Neuronal stem cell (in vitro differentiated cells): ENCODE measurements around the gene CNTNAP2.

Experiments used
- DNase-seq: peaks from one replicate; pipeline ENCODE4 v3.0.0-alpha.2; 2013; ENCODE audit warnings: low spot score
- H2AFZ ChIP-seq: one replicate; pipeline ENCODE4 v1.6.1; 2013; ENCODE audit warnings: mild to moderate bottlenecking, low read length, inconsistent platforms
- H2AK5ac ChIP-seq: 2 replicates; pipeline ENCODE4 v1.6.1; 2013; ENCODE audit warnings: low read depth, mild to moderate bottlenecking, inconsistent platforms, low read length, moderate library complexity, mixed read lengths
- H2BK120ac ChIP-seq: 2 replicates; pipeline ENCODE4 v1.6.1; 2013; ENCODE audit warnings: low read depth, mild to moderate bottlenecking, inconsistent platforms, low read length, moderate library complexity, mixed read lengths
- H2BK12ac ChIP-seq: one replicate; pipeline ENCODE4 v1.6.1; 2013; ENCODE audit warnings: low read length, inconsistent platforms
- H2BK15ac ChIP-seq: 2 replicates; pipeline ENCODE4 v1.6.1; 2013; ENCODE audit warnings: mild to moderate bottlenecking, low read length, inconsistent platforms, mixed read lengths
- H2BK5ac ChIP-seq: one replicate; pipeline ENCODE4 v1.6.1; 2013; ENCODE audit warnings: inconsistent platforms, mild to moderate bottlenecking, low read length, moderate library complexity
- H3K14ac ChIP-seq: one replicate; pipeline ENCODE4 v1.6.1; 2013; ENCODE audit warnings: low read length, inconsistent platforms
- H3K18ac ChIP-seq: 2 replicates; pipeline ENCODE4 v1.6.1; 2013; ENCODE audit warnings: low read length, inconsistent platforms
- H3K23ac ChIP-seq: 2 replicates; pipeline ENCODE4 v1.6.1; 2013; ENCODE audit warnings: low read depth, mild to moderate bottlenecking, mixed read lengths, low read length, inconsistent platforms; ENCODE audit not compliant: poor library complexity
- H3K27ac ChIP-seq: replicated peaks from 3 replicates; pipeline ENCODE4 v1.5.1; 2013; ENCODE audit warnings: low read length, inconsistent platforms
- H3K27me3 ChIP-seq, 3 experiments: 2 replicates each; pipeline ENCODE4 v1.6.1; 2013; ENCODE audit warnings: low read length in 3 of 3, mild to moderate bottlenecking in 2 of 3, inconsistent platforms in 1 of 3, low read depth in 1 of 3, mixed read lengths in 1 of 3, moderate library complexity in 1 of 3; ENCODE audit not compliant: control insufficient read depth in 3 of 3, insufficient read depth in 3 of 3
- H3K36me3 ChIP-seq, 2 donors: replicated peaks in 1 of 2; 2 replicates each; pipeline ENCODE4 v1.6.1; 2013; ENCODE audit warnings: low read length in 2 of 2; ENCODE audit not compliant: control insufficient read depth in 2 of 2, insufficient read depth in 2 of 2
- H3K4ac ChIP-seq: 2 replicates; pipeline ENCODE4 v1.6.1; 2013; ENCODE audit warnings: inconsistent platforms, mild to moderate bottlenecking, low read length, moderate library complexity
- H3K4me1 ChIP-seq, 2 donors: 1 replicate in 1 of 2; 2 replicates in 1 of 2; pipeline ENCODE4 v1.6.1; 2013; ENCODE audit warnings: low read length in 2 of 2, low read depth in 1 of 2; ENCODE audit not compliant: control insufficient read depth in 2 of 2, insufficient read depth in 1 of 2
- H3K4me2 ChIP-seq: one replicate; pipeline ENCODE4 v1.6.1; 2013; ENCODE audit warnings: mild to moderate bottlenecking, low read length, inconsistent platforms; ENCODE audit not compliant: insufficient read depth, poor library complexity, severe bottlenecking
- H3K4me3 ChIP-seq, 2 donors: 2 replicates each; pipeline ENCODE4 v1.5.1; 2013; ENCODE audit warnings: low read length in 2 of 2, mild to moderate bottlenecking in 2 of 2, inconsistent platforms in 1 of 2, moderate library complexity in 1 of 2
- H3K79me1 ChIP-seq: one replicate; pipeline ENCODE4 v1.6.1; 2013; ENCODE audit warnings: low read depth, mild to moderate bottlenecking, inconsistent platforms, low read length, moderate library complexity
- H3K9ac ChIP-seq: one replicate; pipeline ENCODE4 v1.6.1; 2013; ENCODE audit warnings: mild to moderate bottlenecking, low read depth, low read length, inconsistent platforms; ENCODE audit not compliant: poor library complexity
- H3K9me3 ChIP-seq, 2 donors: replicated peaks in 1 of 2; 2 replicates each; pipeline versions ENCODE3 to v1.6.1; 2013; ENCODE audit warnings: low read length in 2 of 2, mild to moderate bottlenecking in 2 of 2, inconsistent platforms in 1 of 2, low read depth in 1 of 2, mixed read lengths in 1 of 2, moderate library complexity in 1 of 2; ENCODE audit not compliant: control insufficient read depth in 2 of 2, insufficient read depth in 1 of 2
- H4K8ac ChIP-seq: one replicate; pipeline ENCODE4 v1.6.1; 2013; ENCODE audit warnings: low read depth, mild to moderate bottlenecking, inconsistent platforms, low read length, moderate library complexity
- H4K91ac ChIP-seq: one replicate; pipeline ENCODE4 v1.6.1; 2013; ENCODE audit warnings: low read length, low read depth, mild to moderate bottlenecking, inconsistent platforms; ENCODE audit not compliant: poor library complexity
- WGBS, 2 donors: extraction: QIAGEN DNeasy Blood & Tissue Kit; methylation state at CpG; one replicate each; pipeline ENCODE4 v1.1.7; 2013; ENCODE audit warnings: missing lambda C conversion rate in 2 of 2, mixed read lengths in 1 of 2; ENCODE audit not compliant: insufficient read length in 2 of 2, insufficient replicate concordance in 1 of 2; ENCODE audit errors: extremely low coverage in 2 of 2; 5-methylcytosine and 5-hydroxymethylcytosine counted together

CNTNAP2 gene

DNA sequence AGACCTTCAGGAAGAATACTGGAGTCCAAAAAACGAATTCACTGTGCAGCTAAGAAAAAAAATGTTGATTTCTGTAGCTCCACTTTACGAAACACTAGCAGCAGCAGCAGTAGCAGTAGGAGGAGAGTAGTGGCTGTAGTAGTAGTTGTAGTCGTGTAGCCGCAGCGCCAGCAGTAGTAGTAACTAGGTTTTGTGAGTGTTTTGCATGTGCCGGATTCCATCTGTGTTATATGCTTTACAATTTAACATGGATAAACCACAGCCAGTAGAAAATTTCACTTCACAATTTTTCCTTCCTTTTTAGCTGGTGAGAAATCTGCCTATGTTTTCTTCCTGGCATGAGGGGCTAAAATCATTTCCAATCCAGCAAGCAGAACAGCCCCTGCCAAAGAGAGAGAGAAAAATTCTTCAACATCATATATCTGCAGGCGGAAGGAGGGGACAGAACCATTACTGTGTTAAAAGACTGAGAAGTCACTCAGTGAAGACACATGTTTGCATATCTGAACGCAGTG is 2325.6 kb downstream of the CNTNAP2 start:
- Histone ChIP-seq H2AFZ (no peak overlapping the region), H3K4me2 (no peak overlapping the region), H3K27ac (no peak overlapping the region), H2AK5ac (no peak overlapping the region), H3K9me3 (peaks cover 11 to 15% of the 10 kb centered on the region in 2 donors), H2BK15ac (no peak overlapping the region), H3K27me3 (no peaks in the 10 kb centered on the region), H3K9ac (no peak overlapping the region), H3K4me1 (no peaks in the 10 kb centered on the region), H4K8ac (no peak overlapping the region), H2BK5ac (no peak overlapping the region), H3K14ac (no peak overlapping the region), H3K23ac (no peak overlapping the region), H2BK120ac (no peak overlapping the region), H3K4ac (no peak overlapping the region), H3K36me3 (no peaks in the 10 kb centered on the region), H2BK12ac (no peak overlapping the region), H3K18ac (no peak overlapping the region), H3K79me1 (no peaks in the 10 kb centered on the region), H3K4me3 (no peak overlapping the region), H4K91ac (no peak overlapping the region)
- DNase-seq: no peak
- WGBS, 2 donors: no CpG with 5 or more reads among the region's 8 CpGs

- no peak overlapping the region for H3K18ac ChIP-seq
- no peak overlapping the region for H4K8ac ChIP-seq
- H3K27me3 ChIP-seq: no peaks in the 10 kb centered on the region
- no CpG with 5 or more reads among the region's 6 CpGs for WGBS, 2 donors
- no peak overlapping the region for H3K14ac ChIP-seq
- no peak overlapping the region for H2BK5ac ChIP-seq
- no peak overlapping the region for H3K4me2 ChIP-seq
- H2AK5ac ChIP-seq: no peak overlapping the region
- no peak overlapping the region for H3K4ac ChIP-seq
- H3K27ac ChIP-seq: no peak overlapping the region
- H3K4me1 ChIP-seq: no peaks in the 10 kb centered on the region
- H3K4me3 ChIP-seq: no peak overlapping the region
- no peaks in the 10 kb centered on the region for H3K36me3 ChIP-seq
- DNase-seq: no peak
- H4K91ac ChIP-seq: no peak overlapping the region
- no peak overlapping the region for H2AFZ ChIP-seq
- no peaks in the 10 kb centered on the region for H3K79me1 ChIP-seq
- H2BK12ac ChIP-seq: no peak overlapping the region
- no peak overlapping the region for H3K23ac ChIP-seq
- H3K9ac ChIP-seq: no peak overlapping the region
- H3K9me3 ChIP-seq: peaks cover 9 to 12% of the 10 kb centered on the region in 2 donors
- H2BK120ac ChIP-seq: no peak overlapping the region
- H2BK15ac ChIP-seq: no peak overlapping the region
These were observed 2326.3 kb downstream of the CNTNAP2 start for GRCh38 chr7:148442933-148443332.

- Histone ChIP-seq H3K4me1 (no peaks in the 10 kb centered on the region), H3K36me3 (no peaks in the 10 kb centered on the region), H3K4me3 (peak overlapping the region in 1 of 2 donors; percentile 13), H4K91ac (no peak overlapping the region), H3K27ac (no peak overlapping the region), H3K79me1 (no peaks in the 10 kb centered on the region), H3K14ac (no peak overlapping the region), H2BK5ac (no peak overlapping the region), H3K4me2 (no peak overlapping the region), H3K18ac (no peak overlapping the region), H2BK120ac (no peak overlapping the region), H3K4ac (peak overlapping the region; percentile 66), H4K8ac (no peak overlapping the region), H3K9me3 (peaks cover 9 to 10% of the 10 kb centered on the region in 2 donors), H3K9ac (no peak overlapping the region), H2BK15ac (no peak overlapping the region), H2AFZ (no peak overlapping the region), H3K27me3 (no peaks in the 10 kb centered on the region), H2BK12ac (no peak overlapping the region), H3K23ac (peak overlapping the region; percentile 73), H2AK5ac (peak overlapping the region; percentile 70)
- no peak for DNase-seq
- WGBS, 2 donors: no CpG with 5 or more reads among the region's 42 CpGs
These were observed 2328.9 kb downstream of the CNTNAP2 start for GRCh38 chr7:148445260-148446044.

DNA sequence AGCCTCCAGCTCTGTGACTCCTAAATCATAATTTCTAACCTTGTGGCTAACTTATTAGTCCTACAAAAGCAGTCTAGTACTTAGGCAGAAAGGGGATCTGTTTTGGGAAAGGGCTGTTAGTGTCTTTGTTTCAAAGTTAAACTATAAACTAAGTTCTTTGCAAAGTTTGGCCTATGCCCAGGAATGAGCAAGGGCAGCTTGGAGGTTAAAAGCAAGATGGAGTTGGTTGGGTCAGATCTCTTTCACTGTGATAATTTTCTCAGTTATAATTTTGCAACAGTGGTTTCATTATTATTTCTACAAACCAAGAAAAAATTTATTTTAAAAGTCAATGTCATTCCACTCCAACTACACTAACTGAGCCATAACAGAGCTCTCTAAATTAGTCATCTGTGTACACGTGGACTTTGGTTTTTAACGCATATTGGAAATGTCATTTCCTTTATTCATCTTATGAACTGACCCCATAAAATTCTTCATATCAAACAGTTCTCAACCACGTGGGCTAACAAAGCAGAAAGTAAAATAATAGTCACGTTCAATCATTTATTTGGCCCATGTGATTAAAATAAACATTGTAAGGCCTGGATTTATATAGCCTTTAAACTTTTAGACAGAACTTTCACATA is 2330.7 kb downstream of the CNTNAP2 start:
- no peak overlapping the region for H3K4ac ChIP-seq
- no peaks in the 10 kb centered on the region for H3K4me1 ChIP-seq
- H2BK5ac ChIP-seq: no peak overlapping the region
- H2BK15ac ChIP-seq: no peak overlapping the region
- H3K4me3 ChIP-seq: no peak overlapping the region
- no peak overlapping the region for H2AFZ ChIP-seq
- no CpG with 5 or more reads among the region's 4 CpGs for WGBS, 2 donors
- H3K79me1 ChIP-seq: no peaks in the 10 kb centered on the region
- no peak overlapping the region for H3K14ac ChIP-seq
- H3K23ac ChIP-seq: no peak overlapping the region
- H3K9ac ChIP-seq: no peak overlapping the region
- no peak overlapping the region for H2AK5ac ChIP-seq
- DNase-seq: no peak
- no peak overlapping the region for H2BK120ac ChIP-seq
- no peak overlapping the region for H4K8ac ChIP-seq
- H3K27me3 ChIP-seq: no peaks in the 10 kb centered on the region
- H3K27ac ChIP-seq: no peak overlapping the region
- no peak overlapping the region for H3K18ac ChIP-seq
- no peak overlapping the region for H2BK12ac ChIP-seq
- H3K4me2 ChIP-seq: no peak overlapping the region
- no peaks in the 10 kb centered on the region for H3K36me3 ChIP-seq
- H3K9me3 ChIP-seq: peaks cover 9 to 10% of the 10 kb centered on the region in 2 donors
- no peak overlapping the region for H4K91ac ChIP-seq
